Upper lobe of right lung (tissue), 1 donor: Measurements from ENCODE around the gene EEF1AKMT1. TPM values are rescaled to one million over a fixed set of nuclear protein-coding genes. Genes with fewer than 3 reads are reported as not detected.

Experiments used
- ATAC-seq: fragments of 200-7000 bp; cut with Tn5 transposase; one replicate; pipeline ENCODE4 v1.9.1; 2020; ENCODE audit warnings: mild to moderate bottlenecking, moderate library complexity
- DNase-seq: peaks from one replicate; pipeline ENCODE4 v3.0.0-alpha.2; 2020
- H3K27ac ChIP-seq: fragments of 200-600 bp; one replicate; pipeline ENCODE4 v1.8.0; 2022
- H3K27me3 ChIP-seq: fragments of 200-600 bp; one replicate; pipeline ENCODE4 v1.8.0; 2022; ENCODE audit warnings: mild to moderate bottlenecking
- H3K36me3 ChIP-seq: fragments of 200-600 bp; one replicate; pipeline ENCODE4 v1.8.0; 2022
- H3K4me1 ChIP-seq: fragments of 200-600 bp; one replicate; pipeline ENCODE4 v1.8.0; 2022
- H3K4me3 ChIP-seq: fragments of 200-600 bp; one replicate; pipeline ENCODE4 v1.8.0; 2022; ENCODE audit warnings: mild to moderate bottlenecking
- H3K9me3 ChIP-seq: fragments of 200-600 bp; one replicate; pipeline ENCODE4 v1.8.0; 2022
- CTCF ChIP-seq: fragments of 200-600 bp; IDR thresholded peaks from one replicate; pipeline ENCODE4 v1.8.0; 2022; ENCODE audit warnings: antibody characterized with exemption
- intact Hi-C: fragments of 100-400 bp; cut with DNase I; formaldehyde crosslinking; loops from one replicate; pipeline ENCODE4 v1.11.0; 2022
- total RNA-seq: library from RNA; stranded (reverse); fragmentation: NEBNext Ultra II Directional; extraction: Animal tissue kit (Norgen Biotek cat#: 25700); gene quantifications from one replicate; pipeline ENCODE4 v1.2.1, GENCODE V29; 2021
- donor health status: DM: no; HTN: yes; CAD: no; lungs with severe emphysema.

Gene EEF1AKMT1
- total RNA-seq, 1 donor from 2014 or later, result 8.9 TPM

GRCh38 chr13:20708216-20708615 lies 65.5 kb downstream of the EEF1AKMT1 start:
- no peak overlapping the region for H3K4me3 ChIP-seq
- H3K36me3 ChIP-seq, result no peaks in the 10 kb centered on the region
- H3K4me1 ChIP-seq, result peaks cover 3% of the 10 kb centered on the region
- no peak for ATAC-seq
- no peak overlapping the region for H3K27ac ChIP-seq
- intact Hi-C loops, result no loop called here
- no peak for TF ChIP-seq CTCF
- no peaks in the 10 kb centered on the region for H3K27me3 ChIP-seq
- H3K9me3 ChIP-seq, result no peaks in the 10 kb centered on the region
- no peak for DNase-seq

- H3K36me3 ChIP-seq, result no peaks in the 10 kb centered on the region
- H3K27me3 ChIP-seq, result no peaks in the 10 kb centered on the region
- ATAC-seq (no peak), DNase-seq (no peak)
- no peak overlapping the region for H3K4me3 ChIP-seq
- intact Hi-C loops, result no loop called here
- H3K9me3 ChIP-seq, result no peaks in the 10 kb centered on the region
- no peak for TF ChIP-seq CTCF
- no peak overlapping the region for H3K27ac ChIP-seq
- peaks cover 11% of the 10 kb centered on the region for H3K4me1 ChIP-seq
Measured at GRCh38 chr13:20706661-20707060, 67.1 kb downstream of the EEF1AKMT1 start.

GRCh38 chr13:20704459-20705069 lies 69.2 kb downstream of the EEF1AKMT1 start:
- no peak for TF ChIP-seq CTCF
- Histone ChIP-seq H3K27me3 (no peaks in the 10 kb centered on the region), H3K4me3 (peak overlapping the region; percentile 38), H3K27ac (no peak overlapping the region), H3K9me3 (no peaks in the 10 kb centered on the region), H3K4me1 (peaks cover 11% of the 10 kb centered on the region), H3K36me3 (no peaks in the 10 kb centered on the region)
- no peak for DNase-seq
- no peak for ATAC-seq
- intact Hi-C loops, result no loop called here

- H3K27me3 ChIP-seq, result no peaks in the 10 kb centered on the region
- intact Hi-C loops, result no loop called here
- no peaks in the 10 kb centered on the region for H3K36me3 ChIP-seq
- no peaks in the 10 kb centered on the region for H3K9me3 ChIP-seq
- H3K27ac ChIP-seq, result no peak overlapping the region
- peak; percentile 96 for ATAC-seq
- DNase-seq, result peak; percentile 94
- peaks cover 11% of the 10 kb centered on the region for H3K4me1 ChIP-seq
- peak overlapping the region; percentile 38 for H3K4me3 ChIP-seq
- peak; percentile 43 for TF ChIP-seq CTCF
Measured at GRCh38 chr13:20703780-20704458, 69.8 kb downstream of the EEF1AKMT1 start.

- ATAC-seq, result peak; percentile 18
- H3K36me3 ChIP-seq, result no peaks in the 10 kb centered on the region
- intact Hi-C loops, result no loop called here
- peak within 1 kb of the TSS; percentile 58 for H3K4me3 ChIP-seq
- H3K27me3 ChIP-seq, result no peaks in the 10 kb centered on the region
- TF ChIP-seq CTCF, result peak; percentile 5
- peak; percentile 72 for DNase-seq
- peak within 1 kb of the TSS; percentile 58 for H3K27ac ChIP-seq
- H3K4me1 ChIP-seq, result peaks cover 11% of the 10 kb centered on the region
- H3K9me3 ChIP-seq, result no peaks in the 10 kb centered on the region
Measured at GRCh38 chr13:20702915-20703779, 70.6 kb downstream of the EEF1AKMT1 start, which contains the start of gene IL17D. Gene IL17D, plus strand, starts transcription at chr13:20703699. Its CDS starts 303 bp downstream, at chr13:20704002.
